ENCODE measurements around the gene INHBA.

Gene INHBA

DNA sequence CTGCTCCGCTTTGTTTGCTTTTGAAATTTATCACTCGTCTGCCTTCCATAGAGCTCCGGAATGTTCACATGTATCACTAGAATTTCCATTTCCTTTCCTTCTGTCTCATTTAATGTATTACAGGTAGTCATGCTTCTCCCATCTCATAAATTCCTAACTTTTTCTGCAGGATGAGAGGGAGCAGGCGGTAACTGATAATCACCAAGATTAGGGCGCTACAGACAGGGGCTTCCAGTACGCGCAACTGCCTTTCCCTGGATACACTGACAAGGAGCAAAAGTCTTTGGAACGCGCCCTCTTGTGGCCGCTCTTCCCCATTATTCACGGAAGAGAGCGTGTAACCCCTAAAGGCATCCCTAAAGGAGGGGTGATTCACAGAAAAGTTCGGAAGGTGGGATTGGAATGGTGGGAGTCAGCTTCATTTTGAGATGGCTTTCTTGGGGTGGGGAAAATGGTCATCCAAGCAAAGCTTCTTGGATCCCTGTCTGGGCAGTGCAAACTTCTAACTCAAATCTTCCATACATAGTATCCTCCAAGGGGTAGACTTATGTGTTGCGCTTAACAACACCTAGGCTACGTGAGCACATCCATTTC is 6.5 kb downstream of the INHBA start:
- Histone ChIP-seq H3K4me3 (ENCODE audit: low read length) (peak overlapping the region; percentile 81), H3K9me3 (replicated peaks; ENCODE audit: low read length) (no peaks in the 10 kb centered on the region), H3K27me3 (ENCODE audit: control insufficient read depth, insufficient read depth, low read length) (no peaks in the 10 kb centered on the region), H3K4me1 (ENCODE audit: control insufficient read depth, insufficient read depth, low read length) (peaks cover 28% of the 10 kb centered on the region), H3K4me2 (ENCODE audit: low read length) (peak overlapping the region; percentile 91), H3K9ac (ENCODE audit: low read depth, low read length) (peak overlapping the region; percentile 97), H3K36me3 (ENCODE audit: insufficient read depth, low read length) (peaks cover 53% of the 10 kb centered on the region)

DNA sequence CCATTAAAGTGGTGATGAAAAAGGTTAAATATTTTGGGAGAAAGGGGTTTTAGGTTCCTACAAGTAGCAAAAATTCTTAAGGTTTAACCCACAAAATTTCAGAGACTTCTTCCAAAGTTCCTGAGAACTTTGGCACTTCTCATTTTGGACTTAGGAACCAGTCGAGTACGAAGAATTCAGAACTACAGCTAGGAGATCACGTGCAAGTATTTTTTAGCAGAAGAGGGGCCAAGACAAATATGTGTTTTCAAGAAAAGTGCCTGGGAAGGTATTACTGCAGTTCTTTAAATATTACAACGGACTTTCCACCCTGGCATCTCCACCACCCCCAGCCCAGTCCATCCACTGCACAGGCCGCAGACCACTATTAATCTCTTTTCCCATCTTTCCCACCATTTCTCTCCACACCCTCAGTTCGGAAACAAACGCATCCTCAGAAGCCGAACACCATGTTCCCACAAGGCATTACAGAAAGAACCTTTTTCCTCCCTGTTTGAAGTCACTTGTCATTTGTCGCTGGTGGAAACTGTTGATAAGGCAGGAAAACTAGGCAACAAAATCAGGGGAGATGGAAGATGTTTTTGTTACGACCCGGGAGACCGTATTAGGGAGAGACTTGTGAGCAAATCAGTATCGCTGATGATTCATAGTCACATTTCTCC is 7.1 kb downstream of the INHBA start:
- Histone ChIP-seq H3K4me1 (ENCODE audit: control insufficient read depth, insufficient read depth, low read length) (peaks cover 26% of the 10 kb centered on the region), H3K4me2 (ENCODE audit: low read length) (peak overlapping the region; percentile 91), H3K4me3 (ENCODE audit: low read length) (peak overlapping the region; percentile 81), H3K36me3 (ENCODE audit: insufficient read depth, low read length) (peaks cover 59% of the 10 kb centered on the region), H3K9ac (ENCODE audit: low read depth, low read length) (peak overlapping the region; percentile 97), H3K9me3 (replicated peaks; ENCODE audit: low read length) (no peaks in the 10 kb centered on the region), H3K27me3 (ENCODE audit: control insufficient read depth, insufficient read depth, low read length) (no peaks in the 10 kb centered on the region)

DNA sequence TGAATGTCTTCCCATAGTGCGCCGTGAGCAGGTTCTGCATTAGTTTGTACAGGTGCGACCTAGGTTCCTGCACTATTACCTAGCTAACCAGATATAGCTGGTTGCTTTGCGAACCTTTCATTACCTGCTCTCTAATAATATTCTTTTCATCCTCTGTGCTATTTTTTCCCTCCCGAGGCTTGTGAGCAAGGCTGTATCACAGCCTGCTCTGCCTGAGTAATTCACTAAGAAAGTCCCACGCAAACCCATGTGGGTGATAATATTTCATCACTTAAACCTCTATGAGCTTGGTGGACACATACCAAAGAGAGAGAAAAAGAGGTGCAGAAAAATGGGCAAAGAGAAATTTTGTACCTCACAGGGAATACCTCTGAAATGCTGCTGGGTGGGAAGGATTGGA is 8.4 kb downstream of the INHBA start:
- Histone ChIP-seq H3K9ac (ENCODE audit: low read depth, low read length) (peak overlapping the region; percentile 97), H3K4me1 (ENCODE audit: control insufficient read depth, insufficient read depth, low read length) (peaks cover 25% of the 10 kb centered on the region), H3K27me3 (ENCODE audit: control insufficient read depth, insufficient read depth, low read length) (no peaks in the 10 kb centered on the region), H3K9me3 (replicated peaks; ENCODE audit: low read length) (no peaks in the 10 kb centered on the region), H3K4me3 (ENCODE audit: low read length) (peak overlapping the region; percentile 81), H3K4me2 (ENCODE audit: low read length) (peak overlapping the region; percentile 91), H3K36me3 (ENCODE audit: insufficient read depth, low read length) (peaks cover 70% of the 10 kb centered on the region)

DNA sequence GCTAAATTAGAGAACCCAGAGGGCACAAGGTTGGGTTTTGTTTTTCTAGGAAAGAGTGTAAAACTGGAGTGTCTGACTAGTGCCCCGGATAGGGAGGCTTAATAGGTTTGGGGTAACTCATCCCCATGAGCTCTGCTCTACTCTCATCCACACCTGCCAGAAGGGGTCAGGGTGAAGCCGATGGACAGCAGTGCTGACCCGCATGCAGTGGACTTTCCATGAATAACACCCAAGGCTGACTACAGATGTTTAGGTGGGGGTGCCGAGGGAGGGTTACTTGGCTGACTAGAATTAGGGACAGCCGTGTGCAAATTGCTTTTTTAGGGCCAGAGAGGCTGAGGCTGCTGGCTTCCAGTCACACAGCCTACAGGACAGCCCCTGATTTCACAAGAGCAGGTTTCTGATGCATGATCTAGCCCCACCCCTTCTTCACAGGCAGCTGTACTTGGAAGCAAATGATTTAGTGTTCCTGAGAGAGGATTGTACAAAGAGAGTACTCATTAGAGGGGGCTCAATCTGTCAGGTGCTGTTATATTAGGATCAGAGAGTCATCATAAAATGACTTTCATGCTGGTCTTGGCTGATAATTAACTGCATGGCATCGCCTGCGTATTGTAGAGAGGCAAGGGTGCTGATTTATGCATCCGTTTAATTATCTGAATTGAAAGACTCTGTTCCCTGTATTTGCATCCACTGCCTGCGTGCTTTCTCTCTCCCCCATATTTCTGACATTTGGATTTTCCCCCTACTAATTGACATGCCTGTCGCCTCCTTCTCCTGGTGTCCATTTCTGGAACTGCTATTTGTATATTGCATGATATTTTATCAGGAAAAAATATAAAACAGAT is 9.5 kb downstream of the INHBA start:
- Histone ChIP-seq H3K4me3 (ENCODE audit: low read length) (no peak overlapping the region), H3K9me3 (replicated peaks; ENCODE audit: low read length) (no peaks in the 10 kb centered on the region), H3K4me2 (ENCODE audit: low read length) (no peak overlapping the region), H3K36me3 (ENCODE audit: insufficient read depth, low read length) (peaks cover 78% of the 10 kb centered on the region), H3K9ac (ENCODE audit: low read depth, low read length) (no peak overlapping the region), H3K27me3 (ENCODE audit: control insufficient read depth, insufficient read depth, low read length) (no peaks in the 10 kb centered on the region), H3K4me1 (ENCODE audit: control insufficient read depth, insufficient read depth, low read length) (peaks cover 15% of the 10 kb centered on the region)

DNA sequence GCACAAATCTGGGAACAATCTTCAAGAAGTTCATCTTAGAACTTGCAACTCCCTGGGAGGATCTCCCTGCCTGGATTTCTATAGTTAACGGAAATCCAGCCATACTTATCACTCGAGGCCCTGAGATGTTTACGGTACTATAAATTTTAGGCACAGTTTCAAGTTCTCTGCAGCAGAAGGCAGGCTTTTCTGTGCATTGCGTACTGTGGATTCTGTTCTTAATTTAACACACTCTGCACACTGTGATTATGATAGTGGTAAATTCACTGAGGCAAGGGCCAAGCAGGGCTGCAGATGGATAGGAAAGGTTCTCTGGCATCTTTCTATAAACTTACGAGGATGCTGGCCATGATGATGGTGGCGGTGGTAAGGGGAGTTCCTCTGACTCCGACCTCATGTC is 10.6 kb downstream of the INHBA start:
- Histone ChIP-seq H3K9me3 (replicated peaks; ENCODE audit: low read length) (no peaks in the 10 kb centered on the region), H3K4me2 (ENCODE audit: low read length) (no peak overlapping the region), H3K9ac (ENCODE audit: low read depth, low read length) (no peak overlapping the region), H3K27me3 (ENCODE audit: control insufficient read depth, insufficient read depth, low read length) (no peaks in the 10 kb centered on the region), H3K4me1 (ENCODE audit: control insufficient read depth, insufficient read depth, low read length) (peaks cover 11% of the 10 kb centered on the region), H3K4me3 (ENCODE audit: low read length) (no peak overlapping the region), H3K36me3 (ENCODE audit: insufficient read depth, low read length) (peaks cover 81% of the 10 kb centered on the region)

DNA sequence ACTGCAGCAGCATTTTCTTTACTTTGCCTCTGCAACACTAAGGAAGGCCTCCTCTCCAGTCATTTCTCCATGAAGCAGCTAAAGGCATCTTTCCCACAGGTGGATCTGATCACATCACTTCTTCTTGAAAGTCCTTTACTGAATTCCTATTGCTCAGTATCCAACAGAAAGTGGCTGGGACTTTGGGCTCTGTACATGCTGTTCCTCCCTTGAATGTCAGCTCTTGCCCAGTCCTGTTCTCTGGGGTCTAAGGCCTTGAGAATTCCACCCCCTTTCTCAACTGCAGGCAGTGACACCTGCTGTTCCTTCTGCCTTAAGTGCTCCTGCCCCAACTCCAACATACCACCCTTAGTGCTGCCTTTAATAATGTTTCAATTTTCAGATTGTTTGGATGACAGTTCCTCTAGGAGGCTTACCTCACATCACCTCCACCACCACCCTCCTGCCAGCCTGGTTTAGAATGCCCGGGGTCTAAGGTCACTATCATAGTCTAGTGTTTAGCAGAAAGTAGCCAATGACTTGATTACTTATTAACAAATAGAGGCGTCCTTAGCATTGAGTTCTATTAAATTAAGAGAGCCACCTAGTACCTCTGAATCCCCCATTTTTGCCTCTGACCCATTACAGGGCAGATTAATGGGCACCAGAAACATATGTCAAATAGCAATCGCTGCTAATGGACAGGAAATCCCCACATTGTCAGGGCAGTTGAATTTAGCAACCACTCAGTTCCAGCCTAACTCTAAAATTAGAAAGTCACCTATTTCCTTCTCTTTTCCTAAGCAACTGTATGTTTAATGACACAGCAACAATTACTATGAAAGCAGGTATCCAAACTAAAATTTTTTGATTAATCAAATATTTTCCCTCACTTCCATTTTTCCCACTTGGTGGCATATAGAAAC is 11.4 kb downstream of the INHBA start:
- Histone ChIP-seq H3K27me3 (ENCODE audit: control insufficient read depth, insufficient read depth, low read length) (no peaks in the 10 kb centered on the region), H3K9ac (ENCODE audit: low read depth, low read length) (no peak overlapping the region), H3K4me1 (ENCODE audit: control insufficient read depth, insufficient read depth, low read length) (peaks cover 11% of the 10 kb centered on the region), H3K36me3 (ENCODE audit: insufficient read depth, low read length) (peaks cover 81% of the 10 kb centered on the region), H3K4me2 (ENCODE audit: low read length) (no peak overlapping the region), H3K9me3 (replicated peaks; ENCODE audit: low read length) (no peaks in the 10 kb centered on the region), H3K4me3 (ENCODE audit: low read length) (no peak overlapping the region)

DNA sequence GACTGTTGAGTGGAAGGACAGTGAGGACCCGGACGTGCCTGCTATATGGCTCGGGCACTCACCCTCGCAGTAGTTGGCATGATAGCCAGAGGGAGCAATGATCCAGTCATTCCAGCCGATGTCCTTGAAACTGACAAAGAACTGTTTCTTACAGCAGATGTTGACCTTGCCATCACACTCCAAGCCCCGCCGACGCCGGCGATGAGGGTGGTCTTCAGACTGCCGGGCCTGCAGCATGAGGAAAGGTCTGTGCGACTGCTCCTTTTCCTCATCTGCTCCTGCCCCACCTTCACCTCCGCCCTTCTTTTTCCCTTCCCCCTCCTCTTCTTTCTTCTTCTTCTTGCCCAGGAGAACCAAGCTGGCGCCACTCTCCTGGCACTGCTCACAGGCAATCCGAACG is 13.1 kb downstream of the INHBA start:
- Histone ChIP-seq H3K4me1 (ENCODE audit: control insufficient read depth, insufficient read depth, low read length) (peaks cover 10% of the 10 kb centered on the region), H3K9me3 (replicated peaks; ENCODE audit: low read length) (no peaks in the 10 kb centered on the region), H3K9ac (ENCODE audit: low read depth, low read length) (no peak overlapping the region), H3K36me3 (ENCODE audit: insufficient read depth, low read length) (peaks cover 68% of the 10 kb centered on the region), H3K4me2 (ENCODE audit: low read length) (no peak overlapping the region), H3K27me3 (ENCODE audit: control insufficient read depth, insufficient read depth, low read length) (no peaks in the 10 kb centered on the region), H3K4me3 (ENCODE audit: low read length) (no peak overlapping the region)

DNA sequence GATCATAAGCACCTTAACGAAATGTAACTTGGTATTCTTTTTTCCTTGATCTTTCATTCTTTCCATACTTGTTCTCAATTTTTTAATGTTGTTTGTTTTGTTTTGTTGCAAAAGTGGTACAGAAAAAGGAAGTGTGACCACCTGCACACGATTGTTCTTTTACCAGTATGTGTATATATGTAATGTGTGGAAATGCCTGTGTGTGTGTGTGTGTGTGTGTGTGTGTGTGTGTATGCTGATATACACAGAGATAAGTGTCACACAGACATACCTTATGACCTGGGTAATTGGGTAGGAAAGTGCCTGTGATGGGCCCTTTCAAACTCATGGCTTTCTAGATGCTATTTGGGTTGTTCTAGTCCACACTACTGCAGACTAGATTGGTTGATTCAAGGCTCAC is 14.0 kb downstream of the INHBA start:
- H3K9me3 ChIP-seq (replicated peaks; ENCODE audit: low read length): no peaks in the 10 kb centered on the region
- H3K4me2 ChIP-seq (ENCODE audit: low read length): no peak overlapping the region
- no peak overlapping the region for H3K9ac ChIP-seq (ENCODE audit: low read depth, low read length)
- H3K27me3 ChIP-seq (ENCODE audit: control insufficient read depth, insufficient read depth, low read length): no peaks in the 10 kb centered on the region
- peaks cover 10% of the 10 kb centered on the region for H3K4me1 ChIP-seq (ENCODE audit: control insufficient read depth, insufficient read depth, low read length)
- H3K4me3 ChIP-seq (ENCODE audit: low read length): no peak overlapping the region
- H3K36me3 ChIP-seq (ENCODE audit: insufficient read depth, low read length): peaks cover 59% of the 10 kb centered on the region

DNA sequence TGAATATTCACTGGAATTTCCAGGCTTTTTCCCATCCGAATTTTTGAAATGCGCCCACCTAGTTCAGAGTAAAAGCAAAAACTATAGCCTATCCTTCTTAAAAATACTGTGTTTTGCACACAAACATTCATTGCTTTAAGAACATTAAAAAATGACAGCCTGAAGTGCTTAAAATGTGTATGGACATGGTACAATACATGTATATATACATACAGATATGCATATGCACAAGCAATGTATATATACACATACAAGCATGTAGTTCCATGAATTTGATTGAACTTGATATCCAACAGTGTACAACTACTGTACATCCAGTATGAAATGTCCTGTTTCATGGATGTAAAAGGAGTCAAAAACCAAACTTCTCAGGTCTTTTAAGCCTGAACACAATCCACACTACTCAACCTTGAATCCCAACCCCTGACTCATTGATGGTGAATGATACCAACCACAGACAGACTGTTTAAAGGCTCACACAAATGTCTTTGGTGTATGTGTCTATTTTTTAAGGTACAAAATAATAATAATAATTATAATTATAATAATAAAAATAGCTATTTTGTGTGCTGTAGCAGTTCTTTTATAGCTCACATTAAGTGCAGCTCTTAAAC is 14.8 kb downstream of the INHBA start:
- Histone ChIP-seq H3K4me2 (ENCODE audit: low read length) (no peak overlapping the region), H3K4me3 (ENCODE audit: low read length) (no peak overlapping the region), H3K27me3 (ENCODE audit: control insufficient read depth, insufficient read depth, low read length) (no peaks in the 10 kb centered on the region), H3K4me1 (ENCODE audit: control insufficient read depth, insufficient read depth, low read length) (peaks cover 6% of the 10 kb centered on the region), H3K9me3 (replicated peaks; ENCODE audit: low read length) (no peaks in the 10 kb centered on the region), H3K36me3 (ENCODE audit: insufficient read depth, low read length) (peaks cover 51% of the 10 kb centered on the region), H3K9ac (ENCODE audit: low read depth, low read length) (no peak overlapping the region)

DNA sequence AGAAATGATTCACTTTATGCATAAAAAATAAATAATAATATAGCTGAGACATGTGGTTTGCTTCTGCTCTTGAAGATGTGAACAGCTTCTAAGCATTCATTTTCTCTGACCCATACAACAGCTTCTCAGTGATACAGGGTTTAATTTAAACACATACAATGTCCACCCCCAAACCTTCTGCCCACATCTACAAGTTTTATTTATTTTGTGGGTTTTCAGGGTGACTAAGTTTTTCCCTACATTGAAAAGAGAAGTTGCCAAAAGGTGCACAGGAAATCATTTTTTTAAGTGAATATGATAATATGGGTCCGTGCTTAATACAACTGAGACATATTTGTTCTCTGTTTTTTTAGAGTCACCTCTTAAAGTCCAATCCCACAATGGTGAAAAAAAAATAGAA is 17.2 kb downstream of the INHBA start:
- no peak overlapping the region for H3K9ac ChIP-seq (ENCODE audit: low read depth, low read length)
- no peaks in the 10 kb centered on the region for H3K9me3 ChIP-seq (replicated peaks; ENCODE audit: low read length)
- H3K36me3 ChIP-seq (ENCODE audit: insufficient read depth, low read length): peaks cover 29% of the 10 kb centered on the region
- H3K4me1 ChIP-seq (ENCODE audit: control insufficient read depth, insufficient read depth, low read length): peaks cover 6% of the 10 kb centered on the region
- no peaks in the 10 kb centered on the region for H3K27me3 ChIP-seq (ENCODE audit: control insufficient read depth, insufficient read depth, low read length)
- H3K4me2 ChIP-seq (ENCODE audit: low read length): no peak overlapping the region
- no peak overlapping the region for H3K4me3 ChIP-seq (ENCODE audit: low read length)

DNA sequence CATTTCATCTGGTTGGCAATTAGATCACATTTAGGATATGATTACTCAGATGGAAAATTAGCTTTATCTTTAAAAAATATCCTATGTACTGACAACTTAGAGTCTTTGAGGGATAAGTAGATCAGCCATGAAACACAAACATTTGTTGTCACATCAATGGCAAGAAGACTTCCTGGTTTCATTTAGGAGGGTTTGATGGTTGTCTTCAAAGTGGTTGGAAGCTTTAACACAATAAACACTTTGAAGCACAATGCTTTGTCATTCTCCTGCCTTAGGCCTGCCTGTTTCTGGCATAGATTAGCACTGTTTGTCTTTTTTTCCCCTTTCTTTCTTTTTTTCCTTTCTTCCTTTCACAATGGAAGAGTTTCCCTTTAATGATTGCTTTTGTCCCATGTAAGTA is 20.5 kb downstream of the INHBA start:
- Histone ChIP-seq H3K4me3 (ENCODE audit: low read length) (no peak overlapping the region), H3K27me3 (ENCODE audit: control insufficient read depth, insufficient read depth, low read length) (no peaks in the 10 kb centered on the region), H3K36me3 (ENCODE audit: insufficient read depth, low read length) (no peaks in the 10 kb centered on the region), H3K9ac (ENCODE audit: low read depth, low read length) (no peak overlapping the region), H3K9me3 (replicated peaks; ENCODE audit: low read length) (no peaks in the 10 kb centered on the region), H3K4me2 (ENCODE audit: low read length) (no peak overlapping the region), H3K4me1 (ENCODE audit: control insufficient read depth, insufficient read depth, low read length) (peaks cover 6% of the 10 kb centered on the region)

Data from skeletal muscle satellite cell (primary cell).